Kidney epithelial cell (primary cell): ENCODE results near the gene SPTBN1. TPM values are rescaled to one million over a fixed set of nuclear protein-coding genes. Genes with fewer than 3 reads are reported as not detected.

ENCODE experiments used
- DNase-seq: peaks from one replicate; pipeline ENCODE4 v3.0.0-alpha.2; 2010; ENCODE audit warnings: low read depth
- H3K27me3 ChIP-seq: 2 replicates; pipeline ENCODE4 v1.6.0; 2011; ENCODE audit warnings: low read length; ENCODE audit not compliant: control insufficient read depth, insufficient read depth
- H3K36me3 ChIP-seq: 2 replicates; pipeline ENCODE4 v1.5.1; 2011; ENCODE audit warnings: low read length; ENCODE audit not compliant: control insufficient read depth, insufficient read depth
- H3K4me3 ChIP-seq: 2 replicates; pipeline ENCODE4 v1.5.1; 2011; ENCODE audit warnings: low read depth, mild to moderate bottlenecking, control low read depth, low read length
- CTCF ChIP-seq: IDR thresholded peaks from 2 replicates; pipeline ENCODE4 v1.5.1; 2011; ENCODE audit warnings: mild to moderate bottlenecking, moderate library complexity, low read length, control low read depth, inconsistent platforms; ENCODE audit not compliant: insufficient read depth, poor library complexity, severe bottlenecking
- total RNA-seq: library from RNA; depleted of rRNA; stranded (reverse); fragments of >200 nt; gene quantifications from 2 replicates; pipeline ENCODE4 v1.2.3, GENCODE V29; 2015

The SPTBN1 gene
- total RNA-seq, 1 donor from 2014 or later = 492 TPM

- H3K27me3 ChIP-seq = peaks cover 3% of the 10 kb centered on the region
- TF ChIP-seq CTCF = no peak
- H3K4me3 ChIP-seq = peak overlapping the region; percentile 52
- no peaks in the 10 kb centered on the region for H3K36me3 ChIP-seq
- DNase-seq = no peak
These were observed 253.2 kb downstream of the SPTBN1 start for GRCh38 chr2:54709336-54709809.

GRCh38 chr2:54710216-54710615 lies 254.1 kb downstream of the SPTBN1 start:
- DNase-seq = no peak
- Histone ChIP-seq H3K27me3 (peaks cover 3% of the 10 kb centered on the region), H3K4me3 (no peak overlapping the region), H3K36me3 (no peaks in the 10 kb centered on the region)
- TF ChIP-seq CTCF = no peak

- no peaks in the 10 kb centered on the region for H3K36me3 ChIP-seq
- no peak overlapping the region for H3K4me3 ChIP-seq
- H3K27me3 ChIP-seq = peaks cover 3% of the 10 kb centered on the region
- DNase-seq = no peak
- TF ChIP-seq CTCF = no peak
These were observed 256.4 kb downstream of the SPTBN1 start for GRCh38 chr2:54712516-54712915.

- no peak for TF ChIP-seq CTCF
These were observed 258.9 kb downstream of the SPTBN1 start for GRCh38 chr2:54714996-54715395.

GRCh38 chr2:54716375-54716774 lies 260.2 kb downstream of the SPTBN1 start:
- TF ChIP-seq CTCF = no peak
- no peak for DNase-seq
- H3K27me3 ChIP-seq = no peaks in the 10 kb centered on the region
- no peak overlapping the region for H3K4me3 ChIP-seq
- H3K36me3 ChIP-seq = no peaks in the 10 kb centered on the region

More at GRCh38 chr2:54714996-54715395, 258.9 kb downstream of the SPTBN1 start:
- Histone ChIP-seq H3K4me3 (no peak overlapping the region), H3K36me3 (no peaks in the 10 kb centered on the region), H3K27me3 (no peaks in the 10 kb centered on the region)
- DNase-seq = no peak

DNA sequence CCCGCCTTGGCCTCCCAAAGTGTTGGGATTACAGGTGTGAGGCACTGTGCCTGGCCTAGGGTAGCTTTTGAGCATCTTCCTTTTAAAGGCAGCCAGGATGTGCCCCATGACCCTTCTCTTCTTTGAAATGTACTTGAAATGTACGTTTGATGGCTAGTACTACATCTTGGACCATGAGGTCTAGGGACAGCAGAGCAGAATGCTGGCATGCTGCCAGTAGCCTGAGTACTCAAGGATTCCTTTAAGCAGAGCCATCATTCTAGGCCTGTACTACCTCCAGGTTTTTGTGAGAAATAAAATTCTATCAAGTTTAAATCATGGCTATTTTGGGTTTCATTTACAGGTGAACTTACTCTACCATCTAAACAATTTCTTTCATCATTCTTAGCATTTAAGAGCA lies 264.4 kb downstream of the SPTBN1 start:
- peaks cover 11% of the 10 kb centered on the region for H3K27me3 ChIP-seq
- DNase-seq = no peak
- no peak overlapping the region for H3K4me3 ChIP-seq
- no peak for TF ChIP-seq CTCF
- no peaks in the 10 kb centered on the region for H3K36me3 ChIP-seq

Other genes starting within 250 kb of the SPTBN1 start
- not detected in 2 replicates for gene TSPYL6, start 200.1 kb upstream of the SPTBN1 start, total RNA-seq